ENCODE results near the gene CDH6. TPM values are rescaled to one million over a fixed set of nuclear protein-coding genes. Genes with fewer than 3 reads are reported as not detected.

Gene CDH6
- total and polyA plus RNA-seq, 2 of the 4 experiments (the other 2 are of a cell fraction): 72.2 to 232 TPM

DNA sequence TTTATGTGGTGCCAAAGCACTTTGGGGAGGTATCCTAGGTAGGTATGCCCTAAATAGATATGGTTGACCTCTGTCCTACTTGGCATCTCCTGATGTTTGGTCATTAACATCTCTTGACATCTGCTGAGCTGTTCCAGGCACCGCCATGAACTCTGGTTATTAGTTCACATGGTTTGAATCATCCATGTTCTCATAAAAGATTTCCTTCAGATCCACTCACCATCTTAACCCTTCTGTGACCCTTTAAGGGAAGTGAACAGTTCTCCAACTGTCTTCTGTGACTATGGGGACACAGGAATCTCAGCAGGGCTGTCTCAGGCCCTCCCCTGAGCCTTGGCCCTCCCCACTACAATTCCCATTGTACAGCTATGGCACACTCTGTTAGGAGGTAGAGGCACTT lies 167.7 kb downstream of the CDH6 start:
- H3K36me3 ChIP-seq (ENCODE audit: control insufficient read depth, insufficient read depth, low read length): no peaks in the 10 kb centered on the region
- peak overlapping the region; percentile 88 for H3K23ac ChIP-seq (ENCODE audit: low read depth, low read length)
- H2BK120ac ChIP-seq (ENCODE audit: low read depth, low read length): peak overlapping the region; percentile 98
- intact Hi-C loops (cut with micrococcal nuclease) (loop anchor here (5.0 kb wide), 1 partner anchor 116 kb away; no protein-coding TSS in a partner anchor), in situ Hi-C loops (cut with MboI; ENCODE audit: low sequenced_read_pairs) (no loop called here), dilution Hi-C loops (cut with HindIII; ENCODE audit: low sequenced_read_pairs, unreplicated experiment) (no loop called here)
- peaks cover 30% of the 10 kb centered on the region for H3K4me1 ChIP-seq (ENCODE audit: control insufficient read depth, insufficient read depth, low read length)
- no CpG with 5 or more reads among the region's 1 CpG for WGBS, 2 experiments (ENCODE audit: extremely low coverage in 2 of 2, insufficient read length in 1 of 2)
- peaks cover 13% of the 10 kb centered on the region for H3K9me1 ChIP-seq (ENCODE audit: insufficient read depth, low read length)
- H3K9ac ChIP-seq (ENCODE audit: low read depth, low read length): no peak overlapping the region
- H3K56ac ChIP-seq (ENCODE audit: extremely low read depth, insufficient read depth, low read length): peak overlapping the region; percentile 75
- H3K4ac ChIP-seq (ENCODE audit: low read depth, low read length): peak overlapping the region; percentile 97
- H3K27me3 ChIP-seq (ENCODE audit: control insufficient read depth, insufficient read depth, low read length): no peaks in the 10 kb centered on the region
- H2BK5ac ChIP-seq (ENCODE audit: low read depth, low read length, poor library complexity, severe bottlenecking): peak overlapping the region; percentile 100
- no peaks in the 10 kb centered on the region for H3K79me1 ChIP-seq (ENCODE audit: low read depth in 1 of 2, low read length in 2 of 2)
- no peaks in the 10 kb centered on the region for H3K9me3 ChIP-seq (ENCODE audit: control insufficient read depth, insufficient read depth, low read length)
- H2AFZ ChIP-seq (replicated peaks; ENCODE audit: low read length, poor library complexity): peak overlapping the region; percentile 86
- peak overlapping the region; percentile 93; the same call in 2 of the 3 replicates for H2BK15ac ChIP-seq (ENCODE audit: low read depth, low read length)
- H4K20me1 ChIP-seq (ENCODE audit: insufficient read depth, low read length): no peaks in the 10 kb centered on the region
- peak overlapping the region; percentile 84 for H4K91ac ChIP-seq (ENCODE audit: insufficient read depth, low read depth, low read length)
- POLR2A ChIA-PET (ENCODE audit: unreplicated experiment): no interaction called here
- H2BK20ac ChIP-seq (ENCODE audit: low read depth, low read length): peak overlapping the region; percentile 98
- H3K4me2 ChIP-seq (ENCODE audit: low read depth, low read length): peak overlapping the region; percentile 10; the same call in 1 of the 2 replicates
- ATAC-seq (ENCODE audit: low read depth): no peak; the same call in 1 of the 2 replicates
- H3K18ac ChIP-seq (ENCODE audit: low read depth, low read length): peak overlapping the region; percentile 96
- H2AK5ac ChIP-seq (ENCODE audit: low read depth, low read length): peak overlapping the region; percentile 62
- peak overlapping the region; percentile 46 to 89 for H4K8ac ChIP-seq (ENCODE audit: low read depth in 2 of 2, low read length in 2 of 2)
- TF ChIP-seq MAFK (IDR thresholded peaks at IDR 0.05; ENCODE audit: low read depth, low read length) (no peak), CHD1 (IDR thresholded peaks at IDR 0.05; ENCODE audit: low read depth, low read length) (no peak), MAZ (IDR thresholded peaks at IDR 0.05; ENCODE audit: borderline replicate concordance, low read depth, low read length) (no peak), NFE2L2 (IDR thresholded peaks at IDR 0.05; ENCODE audit: low read depth, low read length) (no peak), RFX5 (IDR thresholded peaks at IDR 0.05; ENCODE audit: low read depth, low read length) (no peak), CEBPB (IDR thresholded peaks at IDR 0.05; ENCODE audit: low read depth, low read length) (no peak), RCOR1 (IDR thresholded peaks at IDR 0.05; ENCODE audit: insufficient replicate concordance, low read length) (no peak), RAD21 (IDR thresholded peaks at IDR 0.05; ENCODE audit: low read length) (no peak)
- TF ChIP-seq, protein P1, sequence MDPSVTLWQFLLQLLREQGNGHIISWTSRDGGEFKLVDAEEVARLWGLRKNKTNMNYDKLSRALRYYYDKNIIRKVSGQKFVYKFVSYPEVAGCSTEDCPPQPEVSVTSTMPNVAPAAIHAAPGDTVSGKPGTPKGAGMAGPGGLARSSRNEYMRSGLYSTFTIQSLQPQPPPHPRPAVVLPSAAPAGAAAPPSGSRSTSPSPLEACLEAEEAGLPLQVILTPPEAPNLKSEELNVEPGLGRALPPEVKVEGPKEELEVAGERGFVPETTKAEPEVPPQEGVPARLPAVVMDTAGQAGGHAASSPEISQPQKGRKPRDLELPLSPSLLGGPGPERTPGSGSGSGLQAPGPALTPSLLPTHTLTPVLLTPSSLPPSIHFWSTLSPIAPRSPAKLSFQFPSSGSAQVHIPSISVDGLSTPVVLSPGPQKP (IDR thresholded peaks at IDR 0.05; ENCODE audit: borderline replicate concordance, low read depth, low read length): no peak
- TF ChIP-seq, protein P2, sequence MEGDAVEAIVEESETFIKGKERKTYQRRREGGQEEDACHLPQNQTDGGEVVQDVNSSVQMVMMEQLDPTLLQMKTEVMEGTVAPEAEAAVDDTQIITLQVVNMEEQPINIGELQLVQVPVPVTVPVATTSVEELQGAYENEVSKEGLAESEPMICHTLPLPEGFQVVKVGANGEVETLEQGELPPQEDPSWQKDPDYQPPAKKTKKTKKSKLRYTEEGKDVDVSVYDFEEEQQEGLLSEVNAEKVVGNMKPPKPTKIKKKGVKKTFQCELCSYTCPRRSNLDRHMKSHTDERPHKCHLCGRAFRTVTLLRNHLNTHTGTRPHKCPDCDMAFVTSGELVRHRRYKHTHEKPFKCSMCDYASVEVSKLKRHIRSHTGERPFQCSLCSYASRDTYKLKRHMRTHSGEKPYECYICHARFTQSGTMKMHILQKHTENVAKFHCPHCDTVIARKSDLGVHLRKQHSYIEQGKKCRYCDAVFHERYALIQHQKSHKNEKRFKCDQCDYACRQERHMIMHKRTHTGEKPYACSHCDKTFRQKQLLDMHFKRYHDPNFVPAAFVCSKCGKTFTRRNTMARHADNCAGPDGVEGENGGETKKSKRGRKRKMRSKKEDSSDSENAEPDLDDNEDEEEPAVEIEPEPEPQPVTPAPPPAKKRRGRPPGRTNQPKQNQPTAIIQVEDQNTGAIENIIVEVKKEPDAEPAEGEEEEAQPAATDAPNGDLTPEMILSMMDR (conservative IDR thresholded peaks at IDR 0.05; ENCODE audit: low read depth, low read length): no peak
- no peak overlapping the region for H2AK9ac ChIP-seq (replicated peaks; ENCODE audit: low read depth, low read length, poor library complexity)
- H3K27ac ChIP-seq (ENCODE audit: insufficient read depth, low read length): peak overlapping the region; percentile 89
- no TSS peak for BruUV-seq (replicated peaks)
- CTCF ChIA-PET: no interaction called here
- peak; percentile 76 for DNase-seq
- H4K5ac ChIP-seq (ENCODE audit: low read depth, low read length): peak overlapping the region; percentile 96
- H3K4me3 ChIP-seq (ENCODE audit: insufficient read depth, low read depth, low read length): no peak overlapping the region
- H3K14ac ChIP-seq (replicated peaks; ENCODE audit: low read depth, low read length): peak overlapping the region; percentile 94

Measured in IMR-90 (cell line).